Skeletal muscle tissue (tissue), 4 donors: ENCODE measurements around the gene PRKCH. TPM values are rescaled to one million over a fixed set of nuclear protein-coding genes. Genes with fewer than 3 reads are reported as not detected.

Source experiments
- H3K27ac ChIP-seq: one replicate; pipeline ENCODE4 v1.7.0; 2013; ENCODE audit warnings: mild to moderate bottlenecking, low read depth, low read length, inconsistent platforms
- H3K27me3 ChIP-seq, 3 donors: one replicate each; pipeline ENCODE4 v1.7.0; 2013; ENCODE audit warnings: low read length in 3 of 3; ENCODE audit not compliant: control insufficient read depth in 3 of 3, insufficient read depth in 3 of 3
- H3K36me3 ChIP-seq, 3 donors: one replicate each; pipeline ENCODE4 v1.7.0; 2013; ENCODE audit warnings: low read length in 3 of 3; ENCODE audit not compliant: control insufficient read depth in 3 of 3, insufficient read depth in 3 of 3
- H3K4me1 ChIP-seq, 3 donors: one replicate each; pipeline ENCODE4 v1.7.0; 2013; ENCODE audit warnings: low read length in 3 of 3, mild to moderate bottlenecking in 3 of 3; ENCODE audit not compliant: control insufficient read depth in 3 of 3, insufficient read depth in 3 of 3
- H3K4me3 ChIP-seq, 3 donors: one replicate each; pipeline ENCODE4 v1.7.0; 2013; ENCODE audit warnings: low read length in 3 of 3
- H3K9ac ChIP-seq, 3 donors: one replicate each; pipeline ENCODE4 v1.7.0; 2013; ENCODE audit warnings: low read length in 3 of 3, mild to moderate bottlenecking in 3 of 3, moderate library complexity in 2 of 3, low read depth in 1 of 3
- H3K9me3 ChIP-seq, 3 donors: one replicate each; pipeline ENCODE4 v1.7.0; 2013; ENCODE audit warnings: low read length in 3 of 3; ENCODE audit not compliant: control insufficient read depth in 3 of 3
- total RNA-seq: library from RNA; depleted of rRNA; stranded (reverse); fragments of >200 nt; gene quantifications from one replicate; pipeline ENCODE4 v1.2.3, GENCODE V29; 2014
- donor health status: Osteomylitis.

The PRKCH gene
- total RNA-seq, 1 donor from 2014 or later = 32.4 TPM

- H3K36me3 ChIP-seq = no peaks in the 10 kb centered on the region
- peak overlapping the region; percentile 42 for H3K27ac ChIP-seq
- peaks cover 0 to 3% (median under 1%) of the 10 kb centered on the region in 3 donors for H3K4me1 ChIP-seq
- no peaks in the 10 kb centered on the region for H3K27me3 ChIP-seq
- no peak overlapping the region for H3K9ac ChIP-seq
- no peak overlapping the region for H3K4me3 ChIP-seq
- H3K9me3 ChIP-seq = no peaks in the 10 kb centered on the region
Observed at GRCh38 chr14:61505815-61506809, 184.7 kb downstream of the PRKCH start.

GRCh38 chr14:61508526-61508925 is 187.1 kb downstream of the PRKCH start:
- Histone ChIP-seq H3K9ac (no peak overlapping the region), H3K9me3 (no peaks in the 10 kb centered on the region), H3K27me3 (no peaks in the 10 kb centered on the region), H3K4me1 (peaks cover 0 to 6% (median 6%) of the 10 kb centered on the region in 3 donors), H3K4me3 (no peak overlapping the region), H3K27ac (no peak overlapping the region), H3K36me3 (no peaks in the 10 kb centered on the region)

- Histone ChIP-seq H3K27me3 (no peaks in the 10 kb centered on the region), H3K9me3 (no peaks in the 10 kb centered on the region), H3K27ac (peak overlapping the region; percentile 8), H3K36me3 (no peaks in the 10 kb centered on the region), H3K9ac (no peak overlapping the region), H3K4me1 (peaks cover 0 to 10% (median 6%) of the 10 kb centered on the region in 3 donors), H3K4me3 (no peak overlapping the region)
Observed at GRCh38 chr14:61510736-61511557, 189.6 kb downstream of the PRKCH start.

DNA sequence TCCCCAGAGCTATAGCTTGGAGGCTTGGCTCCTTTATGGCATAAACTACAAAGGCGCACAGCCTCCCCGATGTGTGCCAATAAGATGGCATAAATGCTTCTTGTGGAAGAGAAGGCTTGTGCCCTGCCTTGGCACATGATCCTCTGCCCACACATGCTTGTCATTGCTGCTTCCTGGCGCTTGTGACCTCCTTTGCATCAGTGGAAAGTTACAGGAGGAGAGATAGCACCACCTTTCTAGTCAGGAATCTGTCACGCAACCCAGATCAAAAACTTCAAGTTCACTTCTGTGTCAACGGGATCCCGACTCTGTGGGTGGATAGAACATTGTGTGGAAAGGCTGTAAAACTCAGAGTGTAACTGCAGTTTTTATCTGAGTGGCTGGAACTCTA is 190.2 kb downstream of the PRKCH start:
- no peaks in the 10 kb centered on the region for H3K36me3 ChIP-seq
- no peak overlapping the region for H3K9ac ChIP-seq
- H3K27me3 ChIP-seq = no peaks in the 10 kb centered on the region
- peaks cover 2 to 12% (median 6%) of the 10 kb centered on the region in 3 donors for H3K4me1 ChIP-seq
- H3K4me3 ChIP-seq = no peak overlapping the region
- no peaks in the 10 kb centered on the region for H3K9me3 ChIP-seq
- peak overlapping the region; percentile 8 for H3K27ac ChIP-seq

DNA sequence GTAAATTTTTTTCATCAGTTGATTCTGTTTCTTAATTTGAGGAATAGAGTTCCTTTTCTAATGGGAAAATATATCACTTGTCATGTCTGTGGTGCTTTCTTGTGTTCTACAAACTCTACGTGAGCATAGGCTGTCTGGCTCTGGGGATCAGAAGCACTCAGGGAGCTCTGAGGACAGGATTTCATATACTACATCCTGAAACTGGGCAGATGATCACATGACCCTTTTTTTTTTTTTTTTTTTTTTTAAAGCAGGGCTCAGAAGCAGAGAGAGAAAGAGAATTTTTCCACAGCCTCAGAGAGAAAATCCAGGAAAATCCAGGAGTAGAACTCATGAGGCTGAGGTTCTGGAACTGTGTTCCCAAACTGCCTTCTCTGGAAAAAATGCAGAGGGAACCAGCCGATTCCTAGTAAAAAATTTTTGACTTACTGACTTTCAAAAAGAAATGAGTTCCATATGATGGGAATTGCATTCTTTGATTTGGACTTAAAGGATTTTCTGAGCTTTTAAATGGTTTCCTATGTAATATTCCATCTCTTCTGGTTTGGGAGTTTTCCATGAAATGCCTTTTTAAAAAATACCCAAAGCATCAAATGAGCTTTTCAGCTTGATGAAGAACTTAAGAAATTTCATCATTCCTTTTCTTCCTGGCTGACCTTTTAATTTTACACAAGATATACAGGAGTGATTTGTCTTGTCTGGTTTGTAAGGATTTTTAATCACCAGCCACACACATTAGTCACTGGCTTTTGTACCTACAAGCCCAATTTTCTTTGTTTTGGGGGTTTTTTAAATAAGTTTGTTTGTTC is 190.9 kb downstream of the PRKCH start:
- no peaks in the 10 kb centered on the region for H3K9me3 ChIP-seq
- H3K9ac ChIP-seq = no peak overlapping the region
- peaks cover 7 to 19% (median 13%) of the 10 kb centered on the region in 3 donors for H3K4me1 ChIP-seq
- no peak overlapping the region for H3K4me3 ChIP-seq
- H3K27me3 ChIP-seq = no peaks in the 10 kb centered on the region
- peak overlapping the region; percentile 8 for H3K27ac ChIP-seq
- no peaks in the 10 kb centered on the region for H3K36me3 ChIP-seq

DNA sequence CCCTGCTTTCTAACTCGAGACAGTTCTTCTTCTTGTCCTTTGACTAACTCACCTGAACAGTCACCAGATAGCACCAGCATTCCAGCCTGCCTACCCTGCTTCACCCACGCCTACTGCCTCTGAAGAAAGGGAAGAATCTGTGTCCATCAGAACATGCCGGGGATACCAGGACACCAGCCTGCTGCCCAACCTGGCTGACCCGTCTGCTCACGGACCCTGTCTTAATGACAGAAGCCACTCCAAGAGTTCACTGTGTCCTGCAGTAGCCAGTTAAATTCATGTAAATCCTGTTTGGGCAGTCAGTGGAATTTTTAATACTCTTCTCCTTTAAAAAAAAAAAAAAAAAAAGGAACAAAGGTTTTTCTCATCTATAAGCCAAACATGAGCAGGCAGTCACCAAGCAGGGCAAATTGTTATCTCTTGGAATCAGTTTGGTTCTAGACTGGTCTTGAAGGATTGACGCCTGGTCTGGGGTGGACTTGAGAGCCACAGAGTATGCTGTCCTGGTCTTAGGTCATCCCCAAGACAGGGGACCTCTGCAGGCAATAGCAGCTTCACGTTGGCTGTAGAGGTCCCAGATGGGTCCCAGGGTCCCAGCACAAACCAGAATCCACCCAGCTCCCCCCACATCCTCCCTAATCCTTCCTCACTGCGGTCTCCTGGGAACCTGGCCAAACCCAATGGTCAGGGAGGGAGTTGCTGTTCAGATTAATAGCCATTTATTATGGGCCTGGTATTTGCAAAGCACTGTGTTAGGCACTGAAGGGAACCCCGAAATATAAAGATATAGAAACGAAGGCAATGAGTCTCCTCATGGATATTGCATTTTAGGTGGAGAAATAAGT is 192.8 kb downstream of the PRKCH start:
- Histone ChIP-seq H3K4me3 (no peak overlapping the region), H3K9ac (no peak overlapping the region), H3K9me3 (no peaks in the 10 kb centered on the region), H3K27ac (no peak overlapping the region), H3K36me3 (no peaks in the 10 kb centered on the region), H3K27me3 (no peaks in the 10 kb centered on the region), H3K4me1 (peaks cover 16 to 30% (median 22%) of the 10 kb centered on the region in 3 donors)

- H3K4me1 ChIP-seq = peaks cover 16 to 30% (median 22%) of the 10 kb centered on the region in 3 donors
- H3K4me3 ChIP-seq = no peak overlapping the region
- H3K36me3 ChIP-seq = no peaks in the 10 kb centered on the region
- no peaks in the 10 kb centered on the region for H3K9me3 ChIP-seq
- H3K9ac ChIP-seq = no peak overlapping the region
- H3K27me3 ChIP-seq = no peaks in the 10 kb centered on the region
- no peak overlapping the region for H3K27ac ChIP-seq
Observed at GRCh38 chr14:61514927-61515326, 193.5 kb downstream of the PRKCH start.

DNA sequence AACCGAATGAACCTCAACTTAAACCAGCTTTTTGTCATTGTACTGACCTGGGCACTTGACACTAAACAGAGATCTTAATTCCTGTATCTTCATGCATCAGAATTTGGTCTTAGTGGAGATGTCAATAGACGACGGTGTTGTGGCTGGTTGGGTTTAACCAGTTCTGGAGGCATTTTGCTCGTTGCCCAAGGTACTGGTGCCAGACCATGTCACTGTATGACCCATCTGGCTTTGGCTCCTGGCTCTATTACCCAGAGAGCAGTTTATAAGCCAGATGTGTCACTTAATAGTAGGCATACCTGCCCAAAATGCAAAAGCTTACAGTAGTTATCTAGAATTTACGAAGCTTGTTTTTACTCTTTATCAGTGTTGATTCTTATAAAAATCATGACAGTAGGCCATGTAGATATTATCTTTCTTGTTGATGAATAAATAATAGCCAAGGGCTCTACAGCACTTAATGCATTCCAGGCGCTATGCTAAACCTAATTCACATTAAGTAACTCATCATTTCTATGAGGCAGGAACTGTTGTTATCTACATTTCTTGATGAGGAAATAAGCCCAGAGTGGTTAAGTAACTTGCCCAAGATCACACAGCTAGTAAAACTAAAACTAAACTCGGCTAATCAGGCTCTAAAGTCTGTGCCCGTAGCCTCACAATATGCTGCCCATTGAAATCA is 194.2 kb downstream of the PRKCH start:
- H3K27me3 ChIP-seq = no peaks in the 10 kb centered on the region
- H3K4me1 ChIP-seq = peaks cover 16 to 28% (median 22%) of the 10 kb centered on the region in 3 donors
- no peak overlapping the region for H3K9ac ChIP-seq
- no peaks in the 10 kb centered on the region for H3K36me3 ChIP-seq
- H3K9me3 ChIP-seq = no peaks in the 10 kb centered on the region
- H3K27ac ChIP-seq = peak overlapping the region; percentile 26
- H3K4me3 ChIP-seq = no peak overlapping the region
